Occipital lobe (tissue), 2 donors: ENCODE data around the gene CPPED1. TPM values are rescaled to one million over a fixed set of nuclear protein-coding genes. Genes with fewer than 3 reads are reported as not detected.

ENCODE experiments used
- DNase-seq: peaks from one replicate; lab custom pipeline; 2025; lab: John Stamatoyannopoulos, UW
- total RNA-seq: library from RNA; depleted of rRNA; stranded (reverse); fragments of >200 nt; gene quantifications from one replicate; pipeline ENCODE4 v1.2.3, GENCODE V29; 2014

The CPPED1 gene
- total RNA-seq, 1 donor from 2014 or later, result 6.2 TPM

GRCh38 chr16:12652924-12653323 is 150.8 kb downstream of the CPPED1 start:
- no peak for DNase-seq

DNA sequence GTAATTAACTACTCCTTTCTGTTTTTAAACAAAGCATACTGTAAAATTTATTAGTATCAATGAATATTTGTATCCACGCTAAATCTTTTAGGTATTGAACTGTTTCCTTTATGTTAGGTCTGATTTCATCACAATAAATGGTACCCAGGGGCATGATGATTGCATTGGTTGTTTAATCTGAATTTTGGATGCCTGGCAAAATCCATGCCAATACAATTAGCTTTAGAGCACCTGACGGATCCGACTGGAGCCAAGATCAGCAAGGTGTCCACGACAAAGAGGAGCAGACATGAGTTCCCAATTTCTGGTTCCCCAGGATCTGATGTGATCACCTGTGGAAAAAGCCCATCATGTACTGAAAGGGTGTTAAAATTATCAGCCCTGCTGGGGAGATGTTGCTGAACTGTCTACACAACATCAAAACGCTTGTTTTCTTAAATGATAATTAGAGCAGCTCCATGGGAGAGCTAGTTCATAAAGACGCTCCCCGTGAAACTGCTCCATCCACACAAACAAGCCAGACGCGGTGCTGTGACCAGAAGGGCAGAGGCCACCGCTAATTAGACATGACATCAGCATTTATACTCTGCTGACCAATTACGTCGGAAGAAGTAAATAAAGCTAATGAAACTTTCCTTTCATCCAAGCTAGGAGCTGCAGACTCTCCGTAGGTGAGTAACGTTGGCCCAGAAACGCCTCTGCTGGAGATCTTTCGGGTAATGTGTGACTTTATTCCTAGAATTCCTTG is 151.7 kb downstream of the CPPED1 start:
- DNase-seq, result no peak

DNA sequence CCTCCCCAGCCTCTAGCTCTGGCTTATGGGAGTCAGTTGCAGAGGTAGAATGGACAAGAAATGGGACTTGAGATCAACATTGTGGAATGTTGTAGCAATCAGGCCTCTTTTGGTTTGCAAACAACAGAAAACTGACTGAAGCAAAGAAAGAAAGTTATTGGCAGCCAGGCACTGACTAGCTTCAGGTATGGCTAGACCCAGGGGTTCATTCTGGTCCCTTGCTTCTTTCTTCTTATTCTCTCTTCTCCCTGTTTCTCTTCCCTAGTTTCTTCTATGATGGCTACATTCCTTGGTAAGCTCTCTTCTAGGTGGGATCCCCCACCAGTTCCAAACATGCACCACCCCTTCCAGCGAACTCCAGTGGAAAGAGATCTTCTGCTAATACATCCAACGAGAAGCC is 154.3 kb downstream of the CPPED1 start:
- no peak for DNase-seq

- peak; percentile 5 for DNase-seq
These were observed 157.0 kb downstream of the CPPED1 start for GRCh38 chr16:12646490-12647274.

GRCh38 chr16:12646098-12646489 is 157.6 kb downstream of the CPPED1 start:
- DNase-seq, result no peak

GRCh38 chr16:12643034-12643455 is 160.6 kb downstream of the CPPED1 start:
- DNase-seq, result no peak

GRCh38 chr16:12639044-12639443 is 164.6 kb downstream of the CPPED1 start:
- DNase-seq, result no peak

DNA sequence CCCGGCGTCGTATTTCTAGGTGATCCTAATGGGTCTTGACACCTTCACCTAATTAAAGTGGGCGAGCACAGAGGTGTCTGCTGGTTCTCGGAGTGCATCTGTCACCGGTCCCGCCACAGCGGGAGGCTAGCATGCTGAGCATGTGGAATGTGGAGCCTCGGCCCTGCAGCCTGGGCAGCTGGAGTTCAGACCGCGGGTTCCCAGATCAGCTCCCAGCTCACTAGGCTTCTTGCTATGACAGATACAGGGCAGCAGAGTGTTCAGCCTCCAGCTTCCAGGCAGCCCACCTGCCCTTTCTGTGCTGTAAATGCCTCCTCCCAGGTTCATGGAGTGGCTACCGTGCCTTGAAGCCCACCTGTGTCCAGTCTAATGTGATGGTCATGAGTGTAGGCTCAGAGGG is 166.7 kb downstream of the CPPED1 start:
- no peak for DNase-seq

- DNase-seq, result no peak
These were observed 174.4 kb downstream of the CPPED1 start for GRCh38 chr16:12629271-12629670.

- DNase-seq, result no peak
These were observed 175.2 kb downstream of the CPPED1 start for GRCh38 chr16:12628536-12628935.

- DNase-seq, result no peak
These were observed 176.3 kb downstream of the CPPED1 start for GRCh38 chr16:12627394-12627793.

- DNase-seq, result no peak
These were observed 177.3 kb downstream of the CPPED1 start for GRCh38 chr16:12626411-12626810.

GRCh38 chr16:12625716-12626115 is 178.0 kb downstream of the CPPED1 start:
- no peak for DNase-seq

GRCh38 chr16:12625068-12625467 is 178.6 kb downstream of the CPPED1 start:
- no peak for DNase-seq

- DNase-seq, result no peak
These were observed 183.5 kb downstream of the CPPED1 start for GRCh38 chr16:12620150-12620549.

DNA sequence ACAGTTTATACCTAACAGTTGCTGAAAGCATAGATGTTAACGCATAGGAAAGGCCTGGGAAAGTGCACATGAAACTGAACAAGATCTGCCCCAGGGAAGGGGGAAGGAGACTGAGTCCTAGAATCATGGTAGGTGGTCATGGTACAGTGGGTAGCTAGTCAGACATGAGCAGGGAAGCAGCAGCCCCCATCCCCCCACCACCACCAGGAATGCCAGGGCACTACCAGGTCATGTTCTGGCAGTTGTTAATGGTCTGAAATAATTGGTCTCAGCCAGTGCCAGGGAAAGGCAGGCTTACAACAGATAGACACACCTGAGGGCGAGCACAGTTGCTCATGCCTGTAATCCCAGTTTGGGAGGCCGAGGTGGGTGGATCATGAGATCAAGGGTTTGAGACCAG is 185.2 kb downstream of the CPPED1 start:
- no peak for DNase-seq

DNA sequence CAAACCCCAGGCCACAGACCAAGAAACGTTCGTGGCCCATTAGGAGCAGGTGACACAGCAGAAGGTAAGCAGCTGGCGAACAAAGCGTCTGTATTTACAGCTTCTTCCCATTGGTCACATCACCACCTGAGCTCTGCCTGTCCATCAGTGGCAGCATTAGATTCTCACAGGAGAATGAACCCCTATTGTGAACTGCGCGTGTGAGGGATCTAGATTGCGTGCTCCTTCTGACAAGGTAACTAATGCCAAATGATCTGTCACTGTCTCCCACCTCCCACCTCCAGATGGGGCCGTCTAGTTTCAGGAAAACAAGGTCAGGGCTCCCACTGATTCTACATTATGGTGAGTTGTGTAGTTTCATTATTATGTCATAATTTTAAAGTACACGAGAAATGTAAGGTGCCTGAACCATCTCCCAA is 186.3 kb downstream of the CPPED1 start:
- no peak for DNase-seq

DNA sequence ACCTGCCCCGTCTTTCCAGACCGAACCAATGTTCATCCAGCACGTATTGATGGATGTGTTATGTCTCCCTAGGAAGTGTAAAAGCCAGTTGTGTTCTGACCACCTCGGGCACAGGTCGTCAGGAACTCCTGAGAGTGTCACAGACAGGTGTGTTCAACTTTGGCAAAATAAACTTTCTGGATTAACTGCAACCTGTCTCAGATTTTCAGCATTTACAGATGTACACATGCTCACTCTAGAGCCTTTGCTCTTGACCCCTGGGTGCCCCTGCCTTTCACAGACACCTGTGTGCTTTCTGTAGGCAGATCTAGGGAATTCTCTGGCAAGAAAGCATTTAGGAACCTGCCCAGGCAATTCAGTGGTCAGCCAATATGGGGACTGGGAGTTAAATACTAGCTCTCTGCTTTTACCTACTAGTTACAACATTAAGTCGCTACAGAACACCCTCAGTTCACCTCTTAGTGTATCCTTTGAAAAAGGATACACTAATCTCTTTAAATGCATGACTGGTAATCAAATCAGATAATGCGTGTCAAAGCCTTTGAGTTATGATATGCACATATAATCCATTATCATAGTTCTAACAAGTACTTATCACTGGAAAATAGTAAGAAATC is 188.9 kb downstream of the CPPED1 start:
- no peak for DNase-seq

DNA sequence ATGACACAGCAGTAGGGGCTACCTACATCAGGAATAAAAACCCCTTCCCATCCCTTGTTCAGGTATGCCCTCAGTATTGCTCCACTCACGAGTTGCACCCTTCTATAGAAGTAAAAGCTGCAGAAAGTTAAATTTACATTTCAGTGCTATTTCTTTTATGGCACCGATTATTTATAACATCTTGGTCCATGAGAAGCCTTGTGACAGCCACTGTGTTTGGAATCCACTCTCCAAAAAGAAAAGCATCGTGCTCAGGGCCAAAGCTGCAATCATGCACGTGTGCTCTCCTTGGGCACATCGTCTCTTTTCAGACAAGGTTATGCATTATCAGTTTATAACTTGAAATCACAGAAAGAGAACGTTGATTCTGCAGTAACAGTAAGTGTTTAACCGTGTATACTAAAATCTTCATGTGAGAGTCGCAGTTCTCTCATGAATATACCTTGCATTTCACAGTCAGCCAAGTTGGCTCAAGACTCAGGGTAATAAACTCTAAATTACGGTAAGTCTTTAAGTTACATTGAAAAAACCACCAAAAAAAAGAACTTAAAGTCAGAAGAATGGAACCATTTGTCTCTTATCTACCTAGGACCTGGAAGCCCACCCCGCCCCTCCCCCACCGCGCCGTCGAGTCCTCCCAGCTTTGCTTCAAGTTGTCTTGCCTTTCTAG is 189.6 kb downstream of the CPPED1 start:
- no peak for DNase-seq

- no peak for DNase-seq
These were observed 190.3 kb downstream of the CPPED1 start for GRCh38 chr16:12613131-12613991.

- DNase-seq, result no peak
These were observed 191.0 kb downstream of the CPPED1 start for GRCh38 chr16:12612598-12613101.
